Stimulated activated naive B cell treated with anti-CD40 and anti-IgM and Interleukin-4, amounts not matched to agents 10 μg/mL and 1 μg/mL and 100 μg/mL, for 72 hours (primary cell): Measurements from ENCODE around the gene GSPT2.

Experiments used
- ATAC-seq, 2 donors: fragments of 150-1000 bp; cut with Tn5 transposase; replicated peaks; 2 replicates each; pipeline ENCODE4 v1.10.0; 2021; ENCODE audit warnings: moderate library complexity in 1 of 2
- DNase-seq: peaks from one replicate; pipeline ENCODE4 v3.0.0; 2021
- H3K27ac Mint-ChIP-seq: one replicate; pipeline ENCODE4 v1.8.0; 2022; ENCODE audit warnings: mild to moderate bottlenecking, mixed read lengths
- H3K27me3 Mint-ChIP-seq, 2 donors: one replicate each; pipeline ENCODE4 v1.8.0; 2022; ENCODE audit warnings: mixed read lengths in 2 of 2
- H3K36me3 Mint-ChIP-seq, 2 donors: one replicate each; pipeline ENCODE4 v1.8.0; 2022; ENCODE audit warnings: mixed read lengths in 2 of 2, mild to moderate bottlenecking in 1 of 2
- H3K4me1 Mint-ChIP-seq, 2 donors: one replicate each; pipeline ENCODE4 v1.8.0; 2022; ENCODE audit warnings: mixed read lengths in 2 of 2, mild to moderate bottlenecking in 1 of 2
- H3K4me3 Mint-ChIP-seq, 2 donors: one replicate each; pipeline ENCODE4 v1.8.0; 2022; ENCODE audit warnings: mild to moderate bottlenecking in 2 of 2, mixed read lengths in 2 of 2, moderate library complexity in 1 of 2
- H3K9me3 Mint-ChIP-seq, 2 donors: one replicate each; pipeline ENCODE4 v1.8.0; 2022; ENCODE audit warnings: mixed read lengths in 2 of 2, mild to moderate bottlenecking in 1 of 2

Gene GSPT2

GRCh38 chrX:51779306-51779705 lies 36.1 kb downstream of the GSPT2 start:
- Mint-ChIP-seq H3K9me3 (no peaks in the 10 kb centered on the region), H3K4me3 (no peak overlapping the region), H3K27me3 (peaks cover 0 to 19% of the 10 kb centered on the region in 2 donors), H3K36me3 (no peaks in the 10 kb centered on the region), H3K4me1 (no peaks in the 10 kb centered on the region), H3K27ac (no peak overlapping the region)
- DNase-seq (no peak), ATAC-seq (no peak)

- Mint-ChIP-seq H3K27me3 (peaks cover 11 to 15% of the 10 kb centered on the region in 2 donors), H3K36me3 (no peaks in the 10 kb centered on the region), H3K9me3 (no peaks in the 10 kb centered on the region), H3K27ac (no peak overlapping the region), H3K4me1 (peaks cover 0 to 2% of the 10 kb centered on the region in 2 donors), H3K4me3 (no peak overlapping the region)
- DNase-seq (no peak), ATAC-seq (peak; percentile 49 to 79)
Measured at GRCh38 chrX:51795136-51795535, 51.9 kb downstream of the GSPT2 start.
